ENCODE results near the gene SMCO4.

DNA sequence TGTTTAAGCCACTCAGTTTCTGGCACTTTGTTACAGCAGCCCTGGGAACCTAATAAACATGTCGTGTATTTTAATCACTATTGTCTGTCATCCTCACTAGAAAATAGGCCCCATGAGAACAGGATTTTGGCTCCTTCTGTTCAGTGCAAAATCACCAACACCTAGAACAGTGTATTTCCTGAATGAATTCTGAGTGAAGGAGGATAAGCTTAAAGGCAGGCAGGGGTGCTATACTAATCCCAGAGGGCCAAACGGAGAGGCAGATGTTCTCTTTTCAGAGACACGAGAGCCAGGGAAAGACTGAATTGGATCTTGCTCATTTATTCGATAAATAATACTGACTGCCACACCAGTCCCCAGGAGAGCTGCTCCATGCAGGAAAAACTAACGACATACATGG is 10.4 kb downstream of the SMCO4 start:
- TF ChIP-seq, protein P1, sequence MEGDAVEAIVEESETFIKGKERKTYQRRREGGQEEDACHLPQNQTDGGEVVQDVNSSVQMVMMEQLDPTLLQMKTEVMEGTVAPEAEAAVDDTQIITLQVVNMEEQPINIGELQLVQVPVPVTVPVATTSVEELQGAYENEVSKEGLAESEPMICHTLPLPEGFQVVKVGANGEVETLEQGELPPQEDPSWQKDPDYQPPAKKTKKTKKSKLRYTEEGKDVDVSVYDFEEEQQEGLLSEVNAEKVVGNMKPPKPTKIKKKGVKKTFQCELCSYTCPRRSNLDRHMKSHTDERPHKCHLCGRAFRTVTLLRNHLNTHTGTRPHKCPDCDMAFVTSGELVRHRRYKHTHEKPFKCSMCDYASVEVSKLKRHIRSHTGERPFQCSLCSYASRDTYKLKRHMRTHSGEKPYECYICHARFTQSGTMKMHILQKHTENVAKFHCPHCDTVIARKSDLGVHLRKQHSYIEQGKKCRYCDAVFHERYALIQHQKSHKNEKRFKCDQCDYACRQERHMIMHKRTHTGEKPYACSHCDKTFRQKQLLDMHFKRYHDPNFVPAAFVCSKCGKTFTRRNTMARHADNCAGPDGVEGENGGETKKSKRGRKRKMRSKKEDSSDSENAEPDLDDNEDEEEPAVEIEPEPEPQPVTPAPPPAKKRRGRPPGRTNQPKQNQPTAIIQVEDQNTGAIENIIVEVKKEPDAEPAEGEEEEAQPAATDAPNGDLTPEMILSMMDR (IDR thresholded peaks at IDR 0.05; ENCODE audit: low read length) = no peak
- TF ChIP-seq EZH2 (IDR thresholded peaks at IDR 0.05; ENCODE audit: borderline replicate concordance, low read length) = no peak

Data from OCI-LY1 (cell line).